ENCODE data around the gene PCAT7. TPM values are rescaled to one million over a fixed set of nuclear protein-coding genes. Genes with fewer than 3 reads are reported as not detected.

The PCAT7 gene
- 0.13 and 0.86 TPM in 2 replicates for total RNA-seq

DNA sequence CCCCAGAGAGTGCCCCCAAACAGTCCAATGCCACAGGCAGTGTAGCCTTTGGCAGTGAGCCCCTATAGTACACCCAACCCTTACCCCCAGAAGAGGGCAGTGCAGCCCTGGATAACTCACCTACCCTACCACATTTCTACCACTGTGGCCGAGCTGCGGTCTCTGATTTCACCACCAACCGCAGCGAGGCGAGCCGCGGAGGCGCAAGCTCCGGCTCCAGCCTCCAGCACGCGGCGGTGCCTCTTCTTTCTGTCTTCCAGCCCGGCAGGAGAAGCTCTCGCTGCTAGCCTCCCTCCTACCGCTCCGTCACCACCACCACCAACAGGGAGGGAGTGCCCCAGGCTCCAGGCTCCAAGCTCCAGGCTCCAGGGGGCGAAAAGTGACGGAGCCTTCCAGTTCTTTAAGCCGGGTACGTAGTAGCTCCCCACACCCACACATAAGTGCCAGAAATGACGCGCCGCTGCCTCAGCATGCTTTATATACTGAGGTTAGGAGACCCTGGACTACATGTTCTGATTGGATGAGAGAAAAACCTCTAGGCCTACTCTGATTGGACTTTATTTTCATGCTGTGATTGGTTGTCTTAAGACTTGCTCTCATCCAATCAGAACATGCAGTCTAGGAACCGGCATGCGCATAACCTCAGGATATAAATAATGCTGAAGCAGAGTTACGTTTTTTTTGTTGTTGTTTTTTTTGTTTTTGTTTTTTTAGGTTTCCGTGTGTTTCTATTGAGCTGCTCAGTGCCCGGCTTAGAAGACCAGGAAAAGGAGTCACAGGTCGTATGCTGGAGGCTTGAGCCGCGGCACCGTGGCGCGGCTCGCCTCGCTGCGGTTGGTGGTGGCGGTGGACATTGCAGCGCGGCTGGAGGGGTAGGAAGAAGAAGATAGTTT is at the start of gene PCAT7:
PCAT7 (plus strand) TSS at position 645 of the 893 bp plus-strand sequence.

DNA sequence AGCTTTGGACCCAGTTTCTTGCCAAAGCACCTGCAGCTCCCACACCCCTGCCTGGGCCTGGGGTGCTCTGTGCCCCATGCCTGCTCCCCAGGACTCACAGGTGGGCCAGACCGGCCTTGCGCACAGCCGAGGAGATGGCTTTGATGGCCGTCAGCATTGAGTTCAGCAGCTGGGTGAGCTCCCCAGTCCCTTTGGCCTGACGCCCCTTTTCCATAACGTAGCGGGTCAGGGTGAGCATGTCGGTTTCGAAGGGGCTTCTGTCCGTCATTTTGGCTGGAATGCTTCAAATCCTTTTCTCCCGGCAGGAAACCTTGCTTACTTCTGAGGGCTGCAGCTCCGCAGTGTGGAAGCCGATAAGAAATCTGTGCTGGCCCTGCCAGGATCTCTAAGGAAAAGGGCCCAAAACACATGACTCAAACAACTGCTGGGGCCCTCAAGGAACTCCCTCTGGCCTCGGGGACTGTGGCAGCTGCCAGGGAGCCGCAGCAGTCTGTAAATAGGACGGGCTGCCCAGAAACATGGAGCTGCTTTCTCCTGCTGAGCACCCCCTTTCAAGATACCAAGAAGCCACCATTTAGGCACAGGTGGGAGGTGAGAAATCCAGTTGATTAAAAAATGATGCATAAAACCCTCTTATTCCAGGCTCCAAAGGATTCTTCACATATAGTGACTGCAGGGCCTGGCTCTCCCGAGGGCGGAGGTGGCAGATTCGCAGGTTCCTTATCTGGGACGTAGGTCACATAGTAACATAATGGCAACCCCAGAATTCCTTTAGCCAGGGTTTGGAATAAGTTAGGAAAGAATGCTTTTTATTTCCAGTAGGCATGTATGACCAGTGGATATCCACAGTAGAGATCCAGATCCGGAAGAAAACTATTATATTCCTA is 38.8 kb downstream of the PCAT7 start, which contains the start of gene FBP2:
FBP2 (minus strand) TSS at position 366 of the 887 bp plus-strand sequence; CDS start at position 268, 98 bp downstream.

Small RNAs within 50 kb of the gene (small RNA-seq; reads per million reads assigned to genes)
- not detected for gene RNU6-669P

Other genes starting within 250 kb of the PCAT7 start
- not detected in 2 replicates for gene NUTM2F, start 226.4 kb upstream of the PCAT7 start, total RNA-seq
- gene FBP2, start 38.7 kb downstream of the PCAT7 start, total RNA-seq: not detected in 2 replicates
- 1.2 and 5.1 TPM in 2 replicates for gene FBP1, start 84.4 kb downstream of the PCAT7 start, total RNA-seq
- gene AOPEP, start 171.6 kb downstream of the PCAT7 start, total RNA-seq: 241 and 261 TPM in 2 replicates